NOMO-1 treated with DMSO at 0.1 percent for 48 hours (cell line): Measurements from ENCODE around the gene SMIM30.

ENCODE experiments used
- DNase-seq: peaks from one replicate; lab custom pipeline; 2025; ENCODE audit not compliant: unreplicated experiment; lab: John Stamatoyannopoulos, UW

Gene SMIM30

GRCh38 chr7:113109718-113110117 lies 8.6 kb downstream of the SMIM30 start:
- DNase-seq = no peak

- no peak for DNase-seq
Observed at GRCh38 chr7:113100121-113100603, 18.2 kb downstream of the SMIM30 start.

DNA sequence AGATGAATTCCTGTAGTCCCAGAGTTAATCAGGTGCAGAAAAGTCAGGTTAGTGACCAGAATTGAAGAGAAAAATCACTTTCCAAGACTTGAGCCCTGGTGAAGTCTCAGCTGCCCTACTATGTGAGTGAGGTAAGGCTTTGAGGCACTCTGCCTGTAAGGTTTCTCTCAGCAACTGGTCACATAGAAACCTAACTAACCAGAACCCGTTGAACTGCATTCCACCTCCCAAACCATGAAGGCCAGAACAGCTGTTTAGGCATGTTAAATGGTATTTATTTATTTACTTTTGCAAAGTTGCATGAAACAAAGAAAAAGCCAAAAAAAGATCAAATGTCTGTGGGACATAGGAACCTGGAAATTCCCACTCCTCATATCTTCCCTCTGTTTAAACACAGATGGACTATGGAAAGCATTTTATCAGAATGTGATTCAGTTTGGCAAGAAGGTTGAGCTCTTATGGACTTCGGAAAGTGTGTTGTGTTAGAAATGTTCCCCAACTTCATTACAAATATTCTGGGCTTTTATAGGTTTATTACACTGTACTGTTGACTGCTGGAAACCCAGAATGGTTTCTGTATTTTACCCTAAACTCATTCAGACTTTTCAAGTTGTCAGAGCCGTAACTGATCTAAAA lies 19.0 kb downstream of the SMIM30 start:
- no peak for DNase-seq

DNA sequence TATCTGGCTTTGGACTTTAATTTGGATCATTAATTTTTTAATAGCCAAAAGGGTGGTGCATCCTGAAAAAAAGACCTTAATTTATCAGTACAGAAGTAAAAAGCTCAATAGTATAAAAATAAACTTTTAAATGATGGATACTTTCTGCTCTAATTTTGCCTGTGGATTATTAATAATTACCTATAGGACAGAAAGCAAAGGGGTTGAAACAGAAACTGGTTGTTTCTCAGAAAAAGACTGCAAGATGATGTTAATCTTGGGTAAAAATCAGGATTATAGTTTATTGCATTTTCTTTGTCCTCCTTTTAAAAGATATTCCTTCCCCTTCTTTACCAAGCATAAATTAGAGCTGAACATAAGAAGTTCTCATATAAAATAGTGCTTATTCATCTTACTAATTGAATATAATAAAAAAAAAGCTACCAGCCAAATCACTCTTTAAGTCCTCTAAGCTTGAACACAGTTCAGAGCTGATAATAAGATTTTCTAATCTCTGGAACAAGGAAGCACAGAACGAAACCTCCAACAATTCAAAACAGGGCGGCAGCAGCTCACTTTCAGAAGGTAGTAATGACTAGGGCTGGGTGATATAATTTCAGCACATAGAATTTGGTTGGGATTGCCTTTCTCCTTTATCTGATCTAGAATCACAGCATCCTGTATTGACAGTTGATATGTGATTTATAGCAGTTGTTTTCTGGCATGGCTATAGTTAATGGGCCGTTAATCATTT lies 23.7 kb downstream of the SMIM30 start:
- no peak for DNase-seq

DNA sequence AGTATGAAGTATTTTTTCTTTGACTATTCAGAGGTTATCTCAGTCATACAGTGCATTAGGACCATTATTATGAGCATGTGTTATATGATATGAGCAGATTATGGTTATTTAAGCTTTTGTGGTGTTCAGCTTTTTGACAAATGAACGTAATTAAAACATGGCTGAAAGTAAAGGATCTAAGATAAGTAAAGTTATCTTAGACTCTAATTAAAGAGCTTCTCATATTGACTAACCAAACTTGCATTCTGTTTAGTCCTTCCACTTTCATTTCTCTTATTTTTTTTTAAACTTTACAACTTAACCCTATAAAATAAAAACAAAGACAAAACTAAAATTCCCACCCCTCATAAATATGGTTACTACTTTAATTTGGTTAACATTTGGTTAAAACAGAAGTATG lies 24.8 kb downstream of the SMIM30 start:
- no peak for DNase-seq

DNA sequence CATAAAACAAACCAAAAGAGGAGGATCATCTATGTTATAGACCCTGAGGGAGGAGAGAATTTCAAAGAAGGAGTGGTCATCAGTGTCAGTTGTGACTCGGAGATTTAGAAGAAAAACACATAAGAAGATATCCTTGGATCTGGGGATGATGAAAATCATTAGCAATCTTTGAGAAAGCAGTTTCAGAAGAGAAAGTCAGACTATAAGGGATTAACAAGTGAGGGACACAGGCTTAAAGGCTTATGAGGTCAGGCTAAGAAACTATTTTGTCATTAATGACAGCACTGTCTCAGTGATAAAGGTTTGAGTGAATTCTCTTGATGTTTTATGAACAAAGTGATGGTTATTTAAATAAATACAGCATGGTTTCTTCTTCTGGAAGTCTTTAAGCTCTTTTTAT lies 25.6 kb downstream of the SMIM30 start:
- DNase-seq = no peak

DNA sequence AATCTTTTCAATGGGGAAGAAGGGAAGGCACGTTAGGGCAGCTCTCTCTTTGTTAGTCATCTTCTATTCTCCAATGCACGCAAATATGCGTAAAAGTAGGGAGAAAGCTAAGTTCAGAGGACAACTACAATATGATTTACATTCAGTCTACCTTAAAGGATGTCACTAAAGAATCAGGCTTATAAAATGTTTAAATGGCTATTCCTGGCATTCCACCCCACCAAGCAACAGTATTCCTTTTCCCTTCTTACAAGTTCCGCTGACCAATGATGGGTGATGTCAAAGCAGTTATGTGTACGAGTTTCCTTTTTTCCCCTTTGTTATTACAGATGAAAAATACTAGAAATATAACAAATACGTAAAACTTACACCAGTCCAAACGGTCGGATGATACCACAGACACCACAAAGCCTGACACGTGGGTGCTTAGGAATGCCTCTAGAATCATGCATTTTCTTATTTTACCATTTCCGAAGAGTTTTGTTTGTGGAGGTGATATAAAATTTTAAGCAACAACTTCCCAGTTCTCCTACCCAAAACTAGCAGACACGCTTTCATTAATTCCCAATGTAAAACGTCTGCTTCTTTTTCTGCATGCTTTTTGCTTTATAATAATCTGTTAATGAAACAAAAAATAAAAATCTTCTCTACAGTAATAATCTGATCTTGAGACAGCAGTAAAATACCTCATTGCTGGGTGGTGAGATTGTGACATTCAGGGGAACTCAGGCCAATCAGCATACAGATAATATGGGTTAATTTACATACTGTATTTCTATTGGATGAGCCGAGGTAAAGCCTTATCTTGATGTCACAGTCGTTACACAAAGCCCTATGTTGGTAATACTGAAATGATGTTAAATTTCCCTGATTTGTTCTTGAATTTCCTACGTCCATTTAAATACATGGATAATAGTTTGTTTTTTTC lies 31.0 kb downstream of the SMIM30 start:
- DNase-seq = peak; percentile 70

DNA sequence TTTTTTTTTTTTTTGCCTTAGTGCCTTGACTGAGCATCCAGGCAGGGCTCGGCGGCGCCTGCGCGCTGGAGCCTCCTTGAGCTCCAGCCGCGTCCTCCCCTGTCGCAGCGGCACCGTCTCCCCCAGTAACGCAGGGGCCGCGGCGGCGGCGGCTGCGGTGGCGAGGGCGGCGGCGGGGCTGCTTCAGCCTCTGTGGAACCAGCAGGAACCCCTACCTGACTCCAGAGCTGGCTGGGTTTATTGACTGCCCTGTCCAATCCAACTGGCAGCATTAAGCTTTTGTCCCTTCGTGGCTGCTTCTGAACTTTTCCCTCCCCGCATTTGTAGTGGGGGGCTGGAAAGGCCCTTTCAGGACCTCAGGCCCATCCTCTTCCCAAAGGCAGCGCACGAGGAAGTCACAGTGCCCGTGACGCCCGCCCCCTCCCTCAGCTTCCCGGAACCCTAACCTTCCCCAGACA lies 31.9 kb downstream of the SMIM30 start, which contains the start of gene GPR85:
TSS of gene GPR85 (minus strand) at position 397 of the 458 bp plus-strand sequence. CDS start 2,106 bp downstream, outside the sequence.
- peak; percentile 17 for DNase-seq

GRCh38 chr7:113085781-113086390 lies 32.5 kb downstream of the SMIM30 start:
- DNase-seq = no peak

DNA sequence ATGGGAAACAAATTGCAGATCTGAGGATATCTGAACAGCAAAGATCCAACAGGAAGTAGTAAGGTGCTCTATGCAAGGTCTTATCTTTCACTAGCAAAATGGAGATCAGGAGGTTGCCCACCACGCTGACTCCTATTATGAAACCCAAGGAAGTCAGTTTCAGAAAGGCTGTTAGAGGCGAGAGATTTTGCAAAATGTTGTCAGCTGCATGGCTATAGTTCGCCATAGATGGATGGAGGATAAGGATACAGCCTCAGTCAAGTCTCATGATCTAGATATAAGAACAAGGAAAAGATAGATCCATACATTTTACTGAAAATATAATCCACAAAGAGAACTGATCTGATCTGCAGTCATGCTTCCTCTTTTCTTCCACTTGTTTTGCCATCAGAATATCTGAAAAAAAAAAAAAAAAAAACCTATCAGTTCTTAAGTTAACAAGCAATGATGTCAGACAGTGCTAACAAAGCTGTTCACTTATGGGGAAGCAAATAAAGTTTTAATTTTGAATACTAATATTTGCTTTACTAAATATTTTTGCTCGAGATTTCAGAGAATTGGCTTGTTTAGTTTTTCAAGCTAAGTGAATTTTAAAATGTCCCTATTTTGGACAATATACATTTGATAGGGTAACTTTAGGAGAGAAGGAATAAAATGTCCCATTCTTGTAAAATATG lies 33.7 kb downstream of the SMIM30 start:
- no peak for DNase-seq

DNA sequence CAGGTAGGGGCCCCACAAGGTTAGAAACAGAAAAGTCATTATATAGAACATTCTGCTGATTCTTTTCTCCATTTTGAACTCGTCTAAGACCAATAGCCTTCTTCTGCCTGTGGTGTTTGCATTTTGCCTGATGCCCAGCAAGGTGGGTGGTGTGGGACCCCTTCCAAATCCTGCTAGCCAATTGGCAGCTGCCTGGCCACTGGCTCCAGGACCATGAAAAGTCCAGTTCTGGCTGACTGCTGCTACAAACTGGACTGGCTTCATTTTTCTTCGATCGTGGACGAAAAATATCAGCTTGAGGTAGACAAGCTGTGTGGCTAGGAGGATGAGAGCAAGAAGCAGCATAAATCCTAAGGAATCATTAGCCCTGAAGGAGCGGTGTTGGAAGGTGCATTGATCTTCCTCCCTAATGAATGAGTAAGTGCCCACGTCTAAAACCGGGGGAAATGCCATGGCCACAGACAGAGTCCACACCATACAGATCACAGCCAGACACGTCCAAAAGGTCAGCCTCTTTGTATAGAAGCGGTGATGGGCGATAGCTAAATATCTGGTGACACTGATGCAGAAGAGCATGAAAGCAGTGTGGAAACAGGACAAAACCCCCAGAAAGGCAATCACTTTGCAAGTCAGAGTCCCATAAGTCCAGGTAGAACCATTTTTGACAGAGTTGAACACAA lies 34.4 kb downstream of the SMIM30 start:
- no peak for DNase-seq

DNA sequence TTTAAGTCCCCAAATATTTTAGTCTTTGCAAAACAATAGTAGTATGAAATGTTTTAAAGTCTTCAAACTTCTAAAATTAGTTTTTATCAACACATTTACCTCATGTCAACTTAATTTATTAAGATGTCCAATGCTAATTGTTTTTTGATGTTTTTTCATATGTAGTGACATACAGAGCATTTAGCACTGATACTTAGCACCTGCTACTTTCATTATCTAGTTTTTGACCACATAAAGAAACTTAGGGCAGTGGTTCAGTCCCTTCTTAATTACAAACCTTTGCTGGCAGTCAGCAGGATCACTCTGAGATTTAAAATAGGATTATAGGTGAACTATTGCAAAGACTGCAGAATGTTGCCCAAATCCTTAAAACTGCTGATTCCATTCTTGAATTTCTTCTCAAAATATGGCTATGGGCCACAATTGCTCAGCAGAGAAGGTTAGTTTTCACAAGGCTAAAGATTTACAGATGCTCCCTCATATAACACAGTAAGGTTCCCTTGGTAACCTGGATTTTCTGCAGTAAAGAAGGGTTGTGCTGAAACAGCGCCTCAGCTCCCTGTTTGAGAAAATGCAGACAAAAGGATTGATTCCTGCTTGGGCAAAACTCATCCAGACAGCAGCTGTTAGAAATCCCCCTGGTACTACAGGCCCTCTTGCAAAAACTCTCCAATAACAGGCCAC lies 35.1 kb downstream of the SMIM30 start:
- DNase-seq = no peak

- DNase-seq = no peak
Observed at GRCh38 chr7:113078331-113078730, 40.0 kb downstream of the SMIM30 start.

DNA sequence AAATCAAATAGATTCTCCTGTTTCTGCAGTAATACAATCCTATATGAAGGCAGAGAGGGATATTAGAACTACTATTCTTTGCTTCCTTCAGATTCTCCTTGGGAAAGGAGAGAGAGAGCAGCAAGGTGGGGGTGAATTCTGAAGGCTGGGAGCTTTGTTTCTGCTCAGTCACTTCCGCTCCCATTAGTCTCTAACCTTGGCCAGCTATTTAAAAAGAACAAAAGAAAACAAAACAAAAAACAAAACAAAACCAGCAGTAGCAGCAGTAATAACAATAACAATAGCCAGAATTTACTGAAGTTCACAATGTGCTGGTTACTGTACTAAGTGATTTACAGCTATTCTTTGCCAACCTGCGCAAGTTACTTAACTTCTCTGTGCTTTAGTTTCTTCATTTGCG lies 41.7 kb downstream of the SMIM30 start:
- DNase-seq = no peak

- DNase-seq = peak; percentile 64
Observed at GRCh38 chr7:113071465-113071864, 46.9 kb downstream of the SMIM30 start.
